HG03442 (cell line): ENCODE measurements around the gene EGLN2.
"Not testable (repeated sequence)": the region's sequence is repeated elsewhere in the genome, so short reads cannot be mapped to it uniquely, and the experiment has no call there.

Experiments used
- ATAC-seq: cut with Tn5 transposase; IDR thresholded peaks from one replicate; pipeline ENCODE4 v1.9.1; 2021; ENCODE audit warnings: mild to moderate bottlenecking, moderate library complexity; ENCODE audit not compliant: unreplicated experiment

Gene EGLN2

GRCh38 chr19:40838477-40838876 is 39.5 kb downstream of the EGLN2 start:
- not testable (repeated sequence) for ATAC-seq

GRCh38 chr19:40842012-40842411 is 43.0 kb downstream of the EGLN2 start:
- not testable (repeated sequence) for ATAC-seq

GRCh38 chr19:40842997-40843652 is 44.1 kb downstream of the EGLN2 start:
- not testable (repeated sequence) for ATAC-seq

- not testable (repeated sequence) for ATAC-seq
Observed at GRCh38 chr19:40843653-40844052, 44.7 kb downstream of the EGLN2 start.

GRCh38 chr19:40846722-40847121 is 47.7 kb downstream of the EGLN2 start:
- ATAC-seq = not testable (repeated sequence)

- ATAC-seq = not testable (repeated sequence)
Observed at GRCh38 chr19:40850277-40850676, 51.3 kb downstream of the EGLN2 start, which contains the start of gene CYP2A6. CYP2A6 (minus strand) TSS chr19:40850447; CDS start chr19:40850426, 21 bp downstream.

GRCh38 chr19:40852467-40853152 is 53.6 kb downstream of the EGLN2 start:
- not testable (repeated sequence) for ATAC-seq
